ENCODE measurements around the gene S1PR1. TPM values are rescaled to one million over a fixed set of nuclear protein-coding genes. Genes with fewer than 3 reads are reported as not detected.

S1PR1 gene
- total and polyA plus RNA-seq, 4 donors = 35.2 to 130 (median 116) TPM

DNA sequence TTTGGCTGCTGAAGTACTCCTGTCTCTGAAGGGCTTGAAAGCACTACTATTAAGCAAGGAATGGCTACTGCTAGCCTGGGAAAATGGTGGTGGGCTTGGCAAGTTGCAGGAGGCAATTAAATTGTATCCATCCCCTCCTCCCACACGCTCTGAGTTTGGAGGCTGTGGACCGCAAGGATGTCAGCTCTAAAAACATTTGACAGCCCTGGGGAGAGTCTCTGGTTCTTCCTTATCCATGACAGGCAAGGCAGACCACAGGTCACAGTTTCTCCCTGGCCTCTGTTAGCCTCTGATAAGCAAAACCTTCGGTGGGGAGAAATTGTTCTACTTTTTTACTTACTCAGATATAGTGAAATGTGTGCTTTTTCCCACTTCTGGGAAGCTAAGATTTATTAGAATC, 46.6 kb downstream of the S1PR1 start:
- peak in 1 of 3 donors; percentile 26 for DNase-seq
- Histone ChIP-seq H3K4me3 (no peak overlapping the region), H3K9me3 (ENCODE audit: control insufficient read depth in 4 of 4, insufficient read depth in 3 of 4, low read length in 3 of 4) (peaks cover 0 to 1% (median 0%) of the 10 kb centered on the region in 4 donors), H3K9ac (ENCODE audit: insufficient read depth in 1 of 2, low read length in 2 of 2) (no peak overlapping the region), H3K4me1 (ENCODE audit: control insufficient read depth in 5 of 5, insufficient read depth in 5 of 5, low read length in 5 of 5) (peaks cover 3 to 42% (median 6%) of the 10 kb centered on the region in 5 donors), H3K27me3 (ENCODE audit: control insufficient read depth in 3 of 3, insufficient read depth in 3 of 3, low read length in 2 of 3) (no peaks in the 10 kb centered on the region), H3K27ac (ENCODE audit: low read depth in 1 of 2, low read length in 1 of 2) (no peak overlapping the region), H3K36me3 (ENCODE audit: control insufficient read depth in 4 of 4, insufficient read depth in 4 of 4, low read length in 4 of 4) (no peaks in the 10 kb centered on the region)
- 53 to 65% methylated on average over 3 of the region's 3 CpGs for WGBS, 2 donors
- no peak for ATAC-seq (ENCODE audit: insufficient read depth, low FRiP score)
- no peak for TF ChIP-seq CTCF (IDR thresholded peaks at IDR 0.05; ENCODE audit: control extremely low read depth, extremely low read depth)

DNA sequence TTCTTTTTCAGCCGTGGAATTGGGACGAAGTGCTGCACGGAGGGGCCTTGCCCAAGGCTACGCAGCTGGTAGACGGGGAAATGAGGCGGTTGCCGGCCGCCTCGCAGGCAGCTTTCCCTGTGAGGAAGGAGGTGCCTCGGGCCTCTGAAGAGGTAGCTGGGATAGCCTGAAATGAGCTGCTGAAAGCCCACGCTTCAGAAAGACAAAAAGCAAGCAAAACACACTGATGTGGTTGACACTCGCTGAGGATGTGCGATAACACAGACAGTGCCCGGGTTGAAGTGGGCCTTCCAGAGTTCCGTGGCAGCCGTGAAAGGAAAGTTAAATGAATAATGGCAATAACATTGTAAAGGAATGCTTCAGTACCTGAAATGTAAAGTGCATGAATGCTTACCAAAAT, 47.2 kb downstream of the S1PR1 start:
- no peak for TF ChIP-seq CTCF (IDR thresholded peaks at IDR 0.05; ENCODE audit: control extremely low read depth, extremely low read depth)
- Histone ChIP-seq H3K27me3 (ENCODE audit: control insufficient read depth in 3 of 3, insufficient read depth in 3 of 3, low read length in 2 of 3) (no peaks in the 10 kb centered on the region), H3K9ac (ENCODE audit: insufficient read depth in 1 of 2, low read length in 2 of 2) (no peak overlapping the region), H3K4me3 (no peak overlapping the region), H3K36me3 (ENCODE audit: control insufficient read depth in 4 of 4, insufficient read depth in 4 of 4, low read length in 4 of 4) (no peaks in the 10 kb centered on the region), H3K4me1 (ENCODE audit: control insufficient read depth in 5 of 5, insufficient read depth in 5 of 5, low read length in 5 of 5) (peaks cover 0 to 42% (median 5%) of the 10 kb centered on the region in 5 donors), H3K9me3 (ENCODE audit: control insufficient read depth in 4 of 4, insufficient read depth in 3 of 4, low read length in 3 of 4) (peaks cover 0 to 1% (median 0%) of the 10 kb centered on the region in 4 donors), H3K27ac (ENCODE audit: low read depth in 1 of 2, low read length in 1 of 2) (no peak overlapping the region)
- 76 to 90% methylated on average over 16 of the region's 16 CpGs for WGBS, 2 donors
- peak in 1 of 3 donors; percentile 15 for DNase-seq
- ATAC-seq (ENCODE audit: insufficient read depth, low FRiP score) = no peak

DNA sequence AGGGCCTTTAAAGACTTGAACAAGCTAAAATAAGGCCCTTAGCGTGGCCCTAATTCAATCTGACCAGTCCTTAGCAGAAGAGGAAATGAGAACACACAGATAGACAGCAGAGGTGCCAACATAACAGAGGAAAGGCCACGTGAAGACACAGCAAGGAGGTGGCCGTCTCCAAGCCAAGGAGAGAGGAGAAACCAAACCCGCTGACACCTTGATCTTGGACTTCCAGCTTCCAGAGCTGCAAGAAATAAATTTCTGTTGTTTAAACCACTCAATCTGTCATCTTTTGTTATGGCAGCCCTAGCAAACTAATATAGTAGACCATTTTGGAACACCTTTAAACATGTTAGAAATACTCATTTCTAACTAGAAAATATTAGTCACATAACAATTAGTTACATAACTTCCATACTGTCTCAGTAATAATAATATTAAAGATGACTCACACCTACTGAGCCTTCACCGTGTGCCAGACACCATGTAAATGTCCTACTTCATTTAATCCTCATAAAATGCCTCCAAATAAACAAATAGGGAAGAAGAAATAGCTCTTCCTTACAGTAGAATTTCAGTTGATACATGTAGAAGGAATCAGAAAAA, 47.9 kb downstream of the S1PR1 start:
- H3K36me3 ChIP-seq (ENCODE audit: control insufficient read depth in 4 of 4, insufficient read depth in 4 of 4, low read length in 4 of 4) = no peaks in the 10 kb centered on the region
- peaks cover 0 to 1% (median 0%) of the 10 kb centered on the region in 4 donors for H3K9me3 ChIP-seq (ENCODE audit: control insufficient read depth in 4 of 4, insufficient read depth in 3 of 4, low read length in 3 of 4)
- whole genome bisulfite sequencing, 2 donors = 82 to 87% methylated on average over 5 of the region's 5 CpGs
- peaks cover 0 to 42% (median 5%) of the 10 kb centered on the region in 5 donors for H3K4me1 ChIP-seq (ENCODE audit: control insufficient read depth in 5 of 5, insufficient read depth in 5 of 5, low read length in 5 of 5)
- H3K4me3 ChIP-seq = no peak overlapping the region
- ATAC-seq (ENCODE audit: insufficient read depth, low FRiP score) (no peak), DNase-seq (no peak)
- no peak overlapping the region for H3K27ac ChIP-seq (ENCODE audit: low read depth in 1 of 2, low read length in 1 of 2)
- no peak overlapping the region for H3K9ac ChIP-seq (ENCODE audit: insufficient read depth in 1 of 2, low read length in 2 of 2)
- no peak for TF ChIP-seq CTCF (IDR thresholded peaks at IDR 0.05; ENCODE audit: control extremely low read depth, extremely low read depth)
- no peaks in the 10 kb centered on the region for H3K27me3 ChIP-seq (ENCODE audit: control insufficient read depth in 3 of 3, insufficient read depth in 3 of 3, low read length in 2 of 3)
